ENCODE measurements around the gene MINDY2. TPM values are rescaled to one million over a fixed set of nuclear protein-coding genes. Genes with fewer than 3 reads are reported as not detected.

The MINDY2 gene
- total and polyA plus RNA-seq, 2 experiments from 2014 or later = 36.3 to 47.9 TPM

GRCh38 chr15:58746174-58746573 is 24.9 kb upstream of the MINDY2 start (continued):
- TF ChIP-seq ETS1 (IDR thresholded peaks at IDR 0.05) (no peak), EZH2phosphoT487 (IDR thresholded peaks at IDR 0.05; ENCODE audit: unreplicated experiment) (no peak), POLR2AphosphoS5 (IDR thresholded peaks at IDR 0.05; ENCODE audit: low read depth) (no peak), ZNF331 (CRISPR knock-in tag; IDR thresholded peaks at IDR 0.05; ENCODE audit: low read depth) (no peak), CTCF (conservative IDR thresholded peaks at IDR 0.05; ENCODE audit: low read depth in 2 of 2) (no peak), ZNF114 (CRISPR knock-in tag; IDR thresholded peaks at IDR 0.05) (no peak), STAT1 (IDR thresholded peaks at IDR 0.05; ENCODE audit: unreplicated experiment) (no peak), JUNB (IDR thresholded peaks at IDR 0.05; ENCODE audit: unreplicated experiment) (no peak), CREB1 (CRISPR knock-in tag; IDR thresholded peaks at IDR 0.05; ENCODE audit: low read depth) (no peak)

- Histone ChIP-seq H3K4me1 (ENCODE audit: insufficient read depth) (peaks cover 36% of the 10 kb centered on the region), H2AFZ (no peak overlapping the region), H3K27ac (ENCODE audit: low read depth) (peak overlapping the region; percentile 88), H3K79me2 (replicated peaks; ENCODE audit: insufficient read depth) (peaks cover 55% of the 10 kb centered on the region), H3F3A (replicated peaks; ENCODE audit: low read depth) (0 out of 2 replicates have a peak, but pooled peaks cover 3% of the 10 kb centered on the region), H4K20me1 (replicated peaks; ENCODE audit: insufficient read depth) (peaks cover 34% of the 10 kb centered on the region), H3K9me2 (ENCODE audit: insufficient read depth) (no peaks in the 10 kb centered on the region), H3K4me3 (peak overlapping the region; percentile 89), H3K4me2 (peak overlapping the region; percentile 84), H3K36me3 (ENCODE audit: insufficient read depth) (no peaks in the 10 kb centered on the region), H3K27me3 (ENCODE audit: insufficient read depth) (no peaks in the 10 kb centered on the region)
- Mint-ChIP-seq H3K4me3 (peak overlapping the region; percentile 98), H3K9me3 (peaks cover 3% of the 10 kb centered on the region; the same call in 1 of the 3 replicates), H3K4me1 (peaks cover 41% of the 10 kb centered on the region), H3K27me3 (ENCODE audit: insufficient read depth, low read depth, poor library complexity) (peaks cover 7% of the 10 kb centered on the region), H3K36me3 (ENCODE audit: low read depth) (peaks cover 4% of the 10 kb centered on the region; the same call in 2 of the 3 replicates), H3K27ac (peak overlapping the region; percentile 98)
- DNase-seq (ENCODE audit: low spot score) (no peak), ATAC-seq (no peak)
- TF ChIP-seq ETS1 (IDR thresholded peaks at IDR 0.05) (no peak), STAT1 (IDR thresholded peaks at IDR 0.05; ENCODE audit: unreplicated experiment) (no peak), NANOG (IDR thresholded peaks at IDR 0.05; ENCODE audit: borderline replicate concordance) (no peak), ZNF462 (CRISPR knock-in tag; IDR thresholded peaks at IDR 0.05) (no peak), JUNB (IDR thresholded peaks at IDR 0.05; ENCODE audit: unreplicated experiment) (no peak), EZH2phosphoT487 (IDR thresholded peaks at IDR 0.05; ENCODE audit: unreplicated experiment) (no peak), ZNF331 (CRISPR knock-in tag; IDR thresholded peaks at IDR 0.05; ENCODE audit: low read depth) (no peak), EZH2 (IDR thresholded peaks at IDR 0.05; ENCODE audit: low read depth, unreplicated experiment) (no peak), POLR2AphosphoS5 (IDR thresholded peaks at IDR 0.05; ENCODE audit: low read depth) (no peak), ZNF114 (CRISPR knock-in tag; IDR thresholded peaks at IDR 0.05) (no peak), CREB1 (CRISPR knock-in tag; IDR thresholded peaks at IDR 0.05; ENCODE audit: low read depth) (no peak)
Measured at GRCh38 chr15:58748040-58748851, 22.9 kb upstream of the MINDY2 start.
